Measurements from ENCODE around the gene PAPSS2. TPM values are rescaled to one million over a fixed set of nuclear protein-coding genes. Genes with fewer than 3 reads are reported as not detected.

PAPSS2 gene
- total RNA-seq, 1 experiment from 2014 or later = 22.1 TPM

DNA sequence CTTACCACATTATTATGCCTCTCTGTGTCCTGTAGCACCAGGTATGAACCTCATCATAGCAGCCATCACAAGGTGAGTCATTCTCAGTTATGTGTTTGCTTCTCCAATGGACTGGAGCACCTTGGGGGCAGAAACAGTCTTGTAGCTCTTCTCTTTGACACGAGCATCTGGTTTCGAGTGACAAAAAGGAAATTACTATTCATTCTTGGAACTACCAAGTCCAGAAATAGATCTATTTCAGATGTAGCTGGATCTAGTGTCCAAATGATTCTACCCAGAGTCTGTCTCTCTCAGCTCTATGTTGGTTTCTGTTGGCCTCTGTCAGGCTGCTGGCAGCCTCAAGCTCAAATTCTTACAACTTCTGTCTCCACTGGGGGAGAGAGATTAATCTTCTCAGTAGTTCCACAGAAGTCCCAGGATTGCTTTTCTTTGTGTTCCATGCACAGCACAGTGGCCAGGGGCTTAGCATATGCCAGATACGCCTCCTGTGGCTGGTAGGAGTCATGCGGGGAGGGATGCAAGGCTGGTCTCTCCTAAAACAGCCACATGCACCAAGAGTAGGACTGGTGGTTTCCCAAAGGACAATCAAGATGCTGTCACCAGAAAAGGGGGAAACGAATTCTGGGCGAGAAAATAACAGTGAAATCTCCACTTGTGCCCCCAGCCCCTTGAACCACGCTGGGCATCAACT is 37.2 kb upstream of the PAPSS2 start:
- Mint-ChIP-seq H3K27me3 (ENCODE audit: low read depth) (peaks cover 2% of the 10 kb centered on the region), H3K4me1 (peaks cover 74% of the 10 kb centered on the region), H3K4me3 (no peak overlapping the region), H3K36me3 (no peaks in the 10 kb centered on the region), H3K9me3 (peaks cover 3% of the 10 kb centered on the region), H3K27ac (peak overlapping the region; percentile 65)
- ATAC-seq = peak; percentile 73
- DNase-seq (ENCODE audit: low spot score) = peak; percentile 38
- POLR2A ChIA-PET = no interaction called here
- TF ChIP-seq, protein P1, sequence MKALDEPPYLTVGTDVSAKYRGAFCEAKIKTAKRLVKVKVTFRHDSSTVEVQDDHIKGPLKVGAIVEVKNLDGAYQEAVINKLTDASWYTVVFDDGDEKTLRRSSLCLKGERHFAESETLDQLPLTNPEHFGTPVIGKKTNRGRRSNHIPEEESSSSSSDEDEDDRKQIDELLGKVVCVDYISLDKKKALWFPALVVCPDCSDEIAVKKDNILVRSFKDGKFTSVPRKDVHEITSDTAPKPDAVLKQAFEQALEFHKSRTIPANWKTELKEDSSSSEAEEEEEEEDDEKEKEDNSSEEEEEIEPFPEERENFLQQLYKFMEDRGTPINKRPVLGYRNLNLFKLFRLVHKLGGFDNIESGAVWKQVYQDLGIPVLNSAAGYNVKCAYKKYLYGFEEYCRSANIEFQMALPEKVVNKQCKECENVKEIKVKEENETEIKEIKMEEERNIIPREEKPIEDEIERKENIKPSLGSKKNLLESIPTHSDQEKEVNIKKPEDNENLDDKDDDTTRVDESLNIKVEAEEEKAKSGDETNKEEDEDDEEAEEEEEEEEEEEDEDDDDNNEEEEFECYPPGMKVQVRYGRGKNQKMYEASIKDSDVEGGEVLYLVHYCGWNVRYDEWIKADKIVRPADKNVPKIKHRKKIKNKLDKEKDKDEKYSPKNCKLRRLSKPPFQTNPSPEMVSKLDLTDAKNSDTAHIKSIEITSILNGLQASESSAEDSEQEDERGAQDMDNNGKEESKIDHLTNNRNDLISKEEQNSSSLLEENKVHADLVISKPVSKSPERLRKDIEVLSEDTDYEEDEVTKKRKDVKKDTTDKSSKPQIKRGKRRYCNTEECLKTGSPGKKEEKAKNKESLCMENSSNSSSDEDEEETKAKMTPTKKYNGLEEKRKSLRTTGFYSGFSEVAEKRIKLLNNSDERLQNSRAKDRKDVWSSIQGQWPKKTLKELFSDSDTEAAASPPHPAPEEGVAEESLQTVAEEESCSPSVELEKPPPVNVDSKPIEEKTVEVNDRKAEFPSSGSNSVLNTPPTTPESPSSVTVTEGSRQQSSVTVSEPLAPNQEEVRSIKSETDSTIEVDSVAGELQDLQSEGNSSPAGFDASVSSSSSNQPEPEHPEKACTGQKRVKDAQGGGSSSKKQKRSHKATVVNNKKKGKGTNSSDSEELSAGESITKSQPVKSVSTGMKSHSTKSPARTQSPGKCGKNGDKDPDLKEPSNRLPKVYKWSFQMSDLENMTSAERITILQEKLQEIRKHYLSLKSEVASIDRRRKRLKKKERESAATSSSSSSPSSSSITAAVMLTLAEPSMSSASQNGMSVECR (CRISPR knock-in tag; IDR thresholded peaks at IDR 0.05; ENCODE audit: borderline replicate concordance) = no peak
- TF ChIP-seq ZNF425 (CRISPR knock-in tag; conservative IDR thresholded peaks at IDR 0.05) (no peak), TEAD1 (CRISPR knock-in tag; IDR thresholded peaks at IDR 0.05) (no peak)
- CTCF ChIA-PET = interaction anchor here (0.7 kb wide), 1 partner anchor 112 kb away, joined by 4 read pairs; no protein-coding TSS in a partner anchor

GRCh38 chr10:87623191-87623590 is 36.5 kb upstream of the PAPSS2 start:
- ChIA-PET POLR2A (no interaction called here), CTCF (no interaction called here)
- H3K27ac Mint-ChIP-seq = no peak overlapping the region
- H3K27me3 Mint-ChIP-seq (ENCODE audit: low read depth) = peaks cover 2% of the 10 kb centered on the region
- no peaks in the 10 kb centered on the region for H3K9me3 Mint-ChIP-seq
- TF ChIP-seq FOXP1 (CRISPR knock-in tag; IDR thresholded peaks at IDR 0.05; ENCODE audit: borderline replicate concordance) = no peak
- TF ChIP-seq NFE2L1 (CRISPR knock-in tag; IDR thresholded peaks at IDR 0.05) = no peak
- TF ChIP-seq E2F4 (CRISPR knock-in tag; IDR thresholded peaks at IDR 0.05; ENCODE audit: borderline replicate concordance, low read depth) = no peak
- no peak for TF ChIP-seq E2F5 (CRISPR knock-in tag; IDR thresholded peaks at IDR 0.05)
- TF ChIP-seq GABPB1 (CRISPR knock-in tag; IDR thresholded peaks at IDR 0.05) = no peak
- TF ChIP-seq ZBTB43 (CRISPR knock-in tag; IDR thresholded peaks at IDR 0.05) = no peak
- no peak for TF ChIP-seq AR (CRISPR knock-in tag; IDR thresholded peaks at IDR 0.05)
- no peak for TF ChIP-seq ELF4 (CRISPR knock-in tag; IDR thresholded peaks at IDR 0.05; ENCODE audit: low read depth)
- TF ChIP-seq MXD4 (CRISPR knock-in tag; IDR thresholded peaks at IDR 0.05; ENCODE audit: borderline replicate concordance) = no peak
- H3K4me1 Mint-ChIP-seq = peaks cover 81% of the 10 kb centered on the region
- no peak overlapping the region for H3K4me3 Mint-ChIP-seq
- no peaks in the 10 kb centered on the region for H3K36me3 Mint-ChIP-seq
- DNase-seq (ENCODE audit: low spot score) (no peak), ATAC-seq (no peak)

Measured in WTC11 (cell line).